Tibial nerve (tissue), 4 donors: ENCODE data around the gene CARD16.

Experiments
- EP300 ChIP-seq, 2 donors: sonication (generic); formaldehyde crosslinking; IDR thresholded peaks; one replicate each; pipeline ENCODE4 v1.6.1; 2017; ENCODE audit warnings: antibody characterized with exemption in 2 of 2, mild to moderate bottlenecking in 1 of 2
- POLR2A ChIP-seq, 2 donors: fragments of 450-650 bp; IDR thresholded peaks; one replicate each; pipeline ENCODE4 v1.6.1; 2017; ENCODE audit warnings: antibody characterized with exemption in 2 of 2, mild to moderate bottlenecking in 2 of 2, moderate library complexity in 2 of 2
- TF ChIP-seq, protein P1 (sequence below), 5 experiments: fragments of 200-600 bp in 3 of 5; fragments of 450-650 bp in 2 of 5; sonication (generic) in 3 of 5; IDR thresholded peaks; one replicate each; pipeline ENCODE4 v1.5.1; 2016 to 2019; ENCODE audit warnings: antibody characterized with exemption in 5 of 5, mild to moderate bottlenecking in 3 of 5, moderate library complexity in 2 of 5

GRCh38 chr11:105081412-105082150 lies 36.4 kb upstream of the CARD16 start:
- TF ChIP-seq, protein P1, sequence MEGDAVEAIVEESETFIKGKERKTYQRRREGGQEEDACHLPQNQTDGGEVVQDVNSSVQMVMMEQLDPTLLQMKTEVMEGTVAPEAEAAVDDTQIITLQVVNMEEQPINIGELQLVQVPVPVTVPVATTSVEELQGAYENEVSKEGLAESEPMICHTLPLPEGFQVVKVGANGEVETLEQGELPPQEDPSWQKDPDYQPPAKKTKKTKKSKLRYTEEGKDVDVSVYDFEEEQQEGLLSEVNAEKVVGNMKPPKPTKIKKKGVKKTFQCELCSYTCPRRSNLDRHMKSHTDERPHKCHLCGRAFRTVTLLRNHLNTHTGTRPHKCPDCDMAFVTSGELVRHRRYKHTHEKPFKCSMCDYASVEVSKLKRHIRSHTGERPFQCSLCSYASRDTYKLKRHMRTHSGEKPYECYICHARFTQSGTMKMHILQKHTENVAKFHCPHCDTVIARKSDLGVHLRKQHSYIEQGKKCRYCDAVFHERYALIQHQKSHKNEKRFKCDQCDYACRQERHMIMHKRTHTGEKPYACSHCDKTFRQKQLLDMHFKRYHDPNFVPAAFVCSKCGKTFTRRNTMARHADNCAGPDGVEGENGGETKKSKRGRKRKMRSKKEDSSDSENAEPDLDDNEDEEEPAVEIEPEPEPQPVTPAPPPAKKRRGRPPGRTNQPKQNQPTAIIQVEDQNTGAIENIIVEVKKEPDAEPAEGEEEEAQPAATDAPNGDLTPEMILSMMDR (IDR thresholded peaks at IDR 0.05), result no peak
- TF ChIP-seq POLR2A (IDR thresholded peaks at IDR 0.05), result no peak
- TF ChIP-seq EP300 (IDR thresholded peaks at IDR 0.05), result no peak
